ENCODE measurements around the gene LPP.

The LPP gene

DNA sequence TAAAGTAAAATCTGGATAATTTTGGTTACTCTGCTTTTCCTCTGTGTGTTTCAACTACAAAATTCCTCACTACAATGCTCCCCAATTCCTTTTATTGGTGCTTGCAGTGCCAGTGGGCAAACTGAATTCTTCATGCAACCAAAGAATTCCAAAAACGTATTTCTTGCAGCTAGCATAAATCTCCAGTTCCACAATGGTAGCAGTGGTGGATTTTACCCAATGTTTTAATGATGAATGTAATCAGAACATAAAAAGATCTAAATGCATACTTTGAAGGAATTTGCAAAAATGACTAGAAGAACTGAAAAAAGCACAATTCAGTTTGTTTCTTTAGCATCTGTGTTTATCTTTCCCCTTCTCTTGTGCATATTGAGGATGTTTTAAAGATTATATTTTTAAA is 658.2 kb downstream of the LPP start:
- no peak for DNase-seq (ENCODE audit: low read depth)

DNA sequence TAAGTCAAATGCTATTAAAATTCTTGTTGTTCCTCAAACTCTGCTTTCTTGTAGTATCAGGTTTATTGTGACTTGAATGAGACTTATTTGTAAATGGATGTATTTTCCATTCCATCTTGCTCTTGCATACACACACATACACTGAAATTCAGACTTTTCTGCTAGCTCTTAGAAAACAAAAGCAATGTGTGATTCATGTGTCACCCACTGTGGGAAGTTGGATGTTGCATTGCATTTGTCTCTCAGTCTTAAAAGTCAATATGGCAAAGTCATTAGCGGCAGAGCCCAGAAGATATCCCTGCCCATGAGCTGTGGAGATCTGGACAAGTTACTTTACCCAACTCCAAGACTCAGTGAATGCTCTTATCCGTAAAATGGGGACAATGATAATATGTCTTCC is 660.6 kb downstream of the LPP start:
- no peak for DNase-seq (ENCODE audit: low read depth)

DNA sequence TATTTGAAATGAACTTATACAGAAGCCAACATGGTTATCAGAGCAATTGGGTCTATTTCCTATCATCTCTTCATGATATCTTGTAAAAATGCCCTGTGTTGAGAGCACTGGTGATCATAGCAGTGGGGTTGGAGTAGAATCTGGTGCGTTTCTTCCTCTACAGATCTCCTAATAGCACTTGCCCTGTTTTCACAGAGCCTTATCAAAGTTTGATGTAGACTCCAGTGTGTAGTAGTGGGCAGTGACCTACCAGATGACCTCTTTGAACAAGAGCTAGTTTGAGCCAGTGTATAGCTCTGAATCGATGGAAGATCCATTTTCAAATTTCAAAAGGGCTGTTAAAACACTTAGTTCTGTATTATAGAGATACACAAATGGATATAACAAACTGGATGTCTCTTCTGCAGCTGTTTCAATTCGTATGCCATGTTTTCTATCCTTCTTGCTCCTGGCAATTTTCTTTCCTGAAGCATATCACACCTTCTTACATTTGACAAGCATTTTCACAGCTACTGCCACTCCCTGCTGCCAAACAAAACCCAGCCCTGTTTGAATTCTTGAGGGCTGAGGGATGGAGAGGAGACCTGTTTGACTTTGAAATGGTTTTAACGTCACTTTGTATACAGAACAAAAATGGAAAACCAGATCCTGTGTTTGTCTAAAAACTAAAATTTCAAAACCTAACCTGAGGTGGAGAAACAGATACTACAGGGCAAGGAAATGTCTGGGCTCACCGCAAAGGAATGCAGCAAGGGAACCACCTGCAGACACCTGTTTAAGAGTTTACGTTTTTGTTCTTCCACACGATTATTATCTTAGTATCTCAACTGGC is 663.4 kb downstream of the LPP start:
- no peak for DNase-seq (ENCODE audit: low read depth)

DNA sequence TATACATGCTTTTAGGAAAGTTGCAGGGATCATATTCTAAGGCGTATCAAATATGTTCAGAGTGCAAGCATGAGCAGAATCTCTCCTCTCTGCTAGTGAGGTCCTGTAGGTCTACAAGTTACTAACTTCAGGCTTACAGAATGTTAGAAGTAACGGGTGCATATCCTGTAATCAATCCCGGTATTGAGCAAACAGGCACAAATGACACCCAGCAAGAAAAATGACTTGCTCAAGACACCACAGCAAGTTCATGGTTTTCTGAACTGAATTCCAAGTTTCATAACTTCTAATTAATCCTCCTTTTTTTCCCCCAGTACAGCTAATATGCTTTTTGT is 663.9 kb downstream of the LPP start:
- no peak for DNase-seq (ENCODE audit: low read depth)

DNA sequence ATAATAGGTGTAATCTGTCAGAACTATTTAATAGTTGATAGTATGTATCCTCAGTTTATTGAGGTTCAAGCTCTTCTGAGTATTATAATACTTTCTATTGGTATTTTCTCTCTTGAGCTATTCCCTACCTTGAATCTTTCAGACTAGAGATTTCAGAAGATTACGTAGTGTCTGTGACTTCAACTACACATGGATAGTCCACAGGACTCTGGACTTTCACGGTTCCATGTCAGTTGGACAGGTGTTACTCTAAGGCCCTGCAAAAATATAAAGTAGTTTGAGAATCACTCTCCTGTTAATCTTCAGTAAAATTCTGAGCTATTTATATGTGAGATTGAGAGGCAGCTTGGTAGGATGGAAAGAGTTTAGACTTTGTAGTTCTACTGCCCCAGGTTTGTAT is 664.3 kb downstream of the LPP start:
- no peak for DNase-seq (ENCODE audit: low read depth)

DNA sequence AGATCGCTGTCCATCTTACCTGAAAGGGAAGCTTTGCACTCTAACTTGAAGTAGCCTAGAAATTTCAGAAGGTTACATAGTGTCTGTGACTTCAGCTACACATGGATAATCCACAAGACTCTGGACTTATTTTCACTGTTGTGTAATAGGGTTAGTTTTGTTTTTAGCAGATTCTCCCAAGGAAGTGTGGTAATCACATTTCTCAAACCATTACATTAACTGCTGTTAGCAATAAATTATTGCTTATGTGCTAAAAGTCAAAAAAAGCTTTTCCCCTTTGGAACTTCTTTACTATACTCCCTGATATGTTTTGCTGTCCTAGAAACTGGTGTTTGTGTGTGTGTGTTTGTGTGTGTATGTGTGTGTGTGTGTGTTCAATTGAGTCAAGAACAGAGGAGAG is 666.0 kb downstream of the LPP start:
- no peak for DNase-seq (ENCODE audit: low read depth)

DNA sequence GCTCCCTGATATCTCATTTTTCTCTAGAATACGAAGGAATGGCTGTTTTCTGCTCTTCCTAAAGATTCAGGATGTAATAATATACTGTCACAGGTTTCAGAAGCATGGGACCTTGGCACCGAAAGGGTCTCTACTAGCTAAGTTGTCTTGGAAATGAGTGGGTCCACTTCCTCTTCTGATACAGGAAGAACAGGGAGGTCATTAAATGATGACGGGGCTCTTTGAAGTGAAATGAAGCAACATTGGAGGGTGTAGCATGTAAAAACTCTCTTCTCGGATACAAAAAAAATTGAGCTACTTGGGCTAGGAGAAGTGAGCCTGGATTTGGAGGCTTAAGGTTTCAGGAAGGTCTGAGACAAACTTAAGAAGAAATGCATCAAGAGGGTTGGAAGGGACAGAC is 668.0 kb downstream of the LPP start:
- no peak for DNase-seq (ENCODE audit: low read depth)

DNA sequence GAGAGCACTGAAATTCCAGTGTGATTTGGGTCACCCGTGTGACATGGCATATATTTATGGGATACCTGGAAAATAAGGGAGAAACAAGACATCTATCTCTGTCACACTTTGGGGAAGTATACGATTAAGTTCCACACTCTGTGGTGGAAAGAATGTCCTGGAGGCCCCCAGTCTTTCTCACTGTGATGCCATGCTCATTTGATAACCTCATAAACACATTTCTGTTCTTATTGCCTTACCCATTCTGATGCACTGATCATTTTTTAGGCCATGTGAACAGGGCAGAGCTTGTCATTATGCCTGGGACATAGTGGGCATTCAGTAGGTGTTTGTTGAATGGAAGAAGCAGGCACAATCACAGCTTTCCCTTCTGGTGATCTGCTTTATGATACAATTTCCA is 668.5 kb downstream of the LPP start:
- no peak for DNase-seq (ENCODE audit: low read depth)

DNA sequence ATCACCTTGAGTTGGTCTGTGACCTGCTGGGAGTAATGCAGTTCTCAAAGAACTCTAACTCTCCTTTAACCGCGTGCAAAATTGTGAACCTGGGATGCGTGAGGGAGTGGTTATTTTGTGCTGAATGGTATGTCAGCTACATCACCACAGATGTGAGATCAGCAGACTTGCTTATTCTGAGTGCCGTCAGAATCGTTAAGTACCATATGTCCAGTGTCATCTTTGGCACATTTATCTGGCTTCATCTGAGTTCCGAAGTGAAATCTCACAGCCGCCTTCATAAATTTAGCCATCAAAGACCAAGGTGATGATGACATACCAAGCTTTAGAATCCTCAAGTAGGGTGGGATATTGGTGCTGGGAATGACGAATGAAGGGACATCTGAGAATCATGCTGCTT is 670.6 kb downstream of the LPP start:
- DNase-seq (ENCODE audit: low read depth): no peak

DNA sequence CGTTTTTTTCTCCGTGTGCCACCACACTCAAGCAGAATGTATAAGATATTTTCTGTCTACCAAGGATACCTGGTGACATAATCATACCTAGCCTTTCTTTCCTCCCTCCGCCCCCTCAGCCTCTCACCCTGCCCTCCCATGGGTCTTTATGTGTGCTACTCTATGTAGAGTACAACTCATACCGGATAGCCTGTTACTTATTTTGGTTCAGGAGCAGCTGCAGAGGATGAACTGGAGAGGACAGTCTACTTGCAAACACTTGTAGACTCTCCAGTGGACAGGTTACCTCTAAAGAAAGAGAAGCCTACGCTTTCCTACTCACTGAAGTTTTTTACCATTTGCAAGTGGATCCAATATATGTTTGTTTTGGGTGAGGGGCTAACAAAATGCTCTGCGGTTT is 671.9 kb downstream of the LPP start:
- DNase-seq (ENCODE audit: low read depth): no peak

DNA sequence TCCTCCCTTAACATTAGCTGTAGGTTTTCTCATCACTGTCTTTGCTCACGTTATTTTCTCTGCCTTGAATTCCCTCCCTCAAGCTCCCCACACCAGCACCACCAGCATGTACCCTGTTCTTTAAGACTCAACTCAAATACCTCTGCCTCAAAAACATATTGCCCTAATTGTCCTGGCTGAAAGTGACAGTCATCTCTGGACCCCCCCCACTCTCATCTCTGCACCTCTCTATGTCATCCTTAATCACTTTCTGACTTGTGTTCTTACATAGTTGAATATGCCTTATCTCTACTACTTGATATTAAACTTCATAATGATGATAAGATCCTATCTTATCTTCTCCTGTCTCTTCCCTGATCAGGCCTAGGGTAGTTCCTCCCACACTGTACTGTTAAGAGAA is 672.6 kb downstream of the LPP start:
- DNase-seq (ENCODE audit: low read depth): no peak

DNA sequence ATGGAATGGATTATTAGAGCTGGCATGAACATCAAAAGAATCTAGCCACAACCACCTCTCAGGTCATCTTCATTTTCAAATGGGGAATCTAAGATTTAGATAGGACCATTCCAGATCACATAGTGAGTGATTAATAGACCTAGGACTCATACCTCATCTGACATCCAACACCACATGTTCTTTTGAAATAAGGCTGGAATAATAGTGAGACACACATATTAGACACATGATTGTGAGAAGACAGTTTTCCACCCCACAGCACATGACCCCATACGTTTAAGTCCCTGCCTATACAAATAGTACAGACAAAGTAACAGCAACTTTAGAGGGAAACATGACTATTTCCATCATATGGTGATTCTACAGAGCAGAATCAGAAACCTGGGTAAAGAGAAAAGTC is 673.1 kb downstream of the LPP start:
- DNase-seq (ENCODE audit: low read depth): no peak

DNA sequence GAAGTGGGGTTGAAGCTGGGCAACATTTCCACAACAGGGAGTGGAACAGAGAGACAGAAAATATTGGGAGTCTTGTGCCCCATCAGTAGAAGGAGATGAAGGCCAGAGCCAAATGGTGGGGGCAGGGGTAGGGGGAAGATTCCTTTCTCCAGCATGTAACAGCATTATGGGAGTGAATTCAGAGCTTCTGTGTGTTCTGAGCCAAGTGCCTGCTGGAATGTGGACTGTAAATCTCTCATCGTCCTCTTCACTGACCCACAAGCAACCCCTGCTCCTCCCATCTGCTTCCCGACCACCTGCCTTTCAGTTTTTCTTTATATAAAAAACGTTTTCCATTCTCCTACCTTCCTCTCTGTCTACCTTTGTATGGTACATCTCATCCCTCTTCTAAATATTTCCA is 673.6 kb downstream of the LPP start:
- no peak for DNase-seq (ENCODE audit: low read depth)

DNA sequence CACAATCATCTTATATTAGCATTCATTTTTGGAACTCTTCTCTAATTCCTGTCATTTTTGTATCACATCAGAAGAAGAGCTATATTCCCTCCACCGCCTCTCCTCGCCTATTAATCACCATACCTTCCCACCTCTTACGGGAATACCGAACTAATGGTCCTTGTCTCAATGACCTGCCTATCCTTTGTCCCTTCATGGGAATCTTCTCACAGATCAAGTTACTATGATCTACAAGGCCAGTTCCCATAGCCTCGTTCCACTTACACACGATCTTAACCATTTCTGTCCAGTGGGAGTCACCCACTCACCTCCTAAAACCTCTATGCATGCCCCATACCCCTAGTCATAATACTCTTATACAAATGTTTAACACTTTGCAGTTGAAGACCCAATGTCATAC is 675.2 kb downstream of the LPP start:
- no peak for DNase-seq (ENCODE audit: low read depth)

DNA sequence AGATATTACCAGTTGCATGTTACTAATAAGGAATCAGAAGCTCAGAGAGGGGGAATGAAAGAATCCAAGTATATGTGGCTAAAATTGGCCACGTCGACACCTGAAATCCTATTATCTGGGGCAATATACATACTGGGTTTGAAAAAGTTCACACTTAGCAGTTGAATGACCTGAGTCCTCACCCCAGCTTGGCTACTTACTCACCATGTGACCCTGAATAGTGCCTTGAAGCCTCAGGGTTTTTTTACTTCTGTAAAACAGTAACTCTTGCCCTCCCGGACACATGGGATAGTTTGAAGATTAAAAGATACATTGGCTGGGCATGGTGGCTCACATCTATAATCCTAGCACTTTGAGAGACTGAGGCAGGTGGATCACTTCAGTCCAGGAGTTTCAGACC is 675.6 kb downstream of the LPP start:
- no peak for DNase-seq (ENCODE audit: low read depth)

DNA sequence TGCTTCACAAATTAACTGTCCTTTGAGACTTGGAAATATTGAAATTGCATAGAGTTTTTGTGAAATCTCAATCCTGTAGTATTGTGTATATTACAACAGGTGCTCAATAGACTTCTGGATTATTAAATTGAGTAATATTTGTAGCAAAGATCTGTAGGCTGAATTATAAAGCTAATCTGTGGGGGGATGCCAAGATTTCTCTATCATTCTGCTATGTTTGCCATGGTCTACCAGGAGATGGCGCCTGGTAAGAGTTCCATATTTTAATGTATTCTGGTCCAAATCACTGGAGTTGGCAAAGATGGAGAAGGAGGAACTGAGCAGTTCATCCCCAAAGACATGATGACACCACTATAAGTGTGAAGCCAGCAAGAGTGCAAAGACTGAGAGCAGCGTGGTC is 676.9 kb downstream of the LPP start:
- no peak for DNase-seq (ENCODE audit: low read depth)

DNA sequence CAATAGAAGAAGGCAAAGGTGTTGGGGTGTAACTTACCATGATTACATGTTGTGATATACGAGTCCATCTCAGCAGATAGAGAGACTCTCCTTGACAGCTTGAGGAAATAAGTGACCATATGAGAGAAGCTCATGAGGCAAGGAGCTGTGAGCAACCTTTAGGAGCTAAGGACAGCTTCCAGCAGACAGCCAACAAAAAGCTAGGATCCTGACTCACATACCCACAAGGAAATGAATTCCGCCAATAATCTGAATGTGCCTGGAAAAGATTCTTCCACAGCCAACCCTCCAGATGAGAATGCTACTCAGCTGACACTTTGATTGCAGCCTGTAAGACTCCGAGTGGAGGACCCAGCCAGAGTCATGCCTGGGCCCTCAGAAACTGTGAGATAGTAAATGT is 678.2 kb downstream of the LPP start:
- DNase-seq (ENCODE audit: low read depth): no peak

DNA sequence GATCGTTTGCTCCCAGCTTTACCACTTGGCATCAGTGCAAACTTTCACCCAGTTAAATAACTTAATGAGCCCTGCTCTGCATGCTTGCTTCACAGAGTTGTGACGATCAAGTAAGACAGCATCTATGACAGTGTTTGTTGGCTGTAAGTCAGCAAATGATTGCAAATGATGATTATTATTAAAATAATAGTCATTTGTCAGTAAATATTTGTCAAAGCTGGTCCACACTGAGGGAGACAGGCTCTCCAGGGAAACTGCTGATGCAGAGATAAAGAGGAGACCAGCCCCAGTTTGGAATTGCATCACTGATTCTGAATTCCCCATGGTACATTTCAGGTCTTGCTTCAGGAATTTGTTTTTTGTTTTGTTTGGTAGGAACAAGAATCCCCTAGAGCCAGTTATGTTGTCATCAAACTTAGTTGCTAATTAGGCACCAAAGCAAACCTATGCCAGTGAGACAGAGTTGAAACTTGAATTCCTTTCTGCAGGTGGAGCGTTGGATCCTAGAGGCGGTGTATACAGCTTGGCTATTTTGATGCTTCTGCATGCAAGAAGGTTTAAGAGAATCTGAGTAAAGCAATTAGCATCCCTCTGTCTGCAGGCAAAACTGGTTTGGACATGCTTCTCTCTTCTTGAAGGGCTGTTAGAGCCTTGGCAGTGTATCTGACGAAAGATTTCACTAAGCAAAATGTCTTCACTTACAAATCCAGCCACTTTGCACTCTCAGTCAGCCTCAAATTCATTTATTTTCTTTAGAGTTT is 679.2 kb downstream of the LPP start:
- no peak for DNase-seq (ENCODE audit: low read depth)

DNA sequence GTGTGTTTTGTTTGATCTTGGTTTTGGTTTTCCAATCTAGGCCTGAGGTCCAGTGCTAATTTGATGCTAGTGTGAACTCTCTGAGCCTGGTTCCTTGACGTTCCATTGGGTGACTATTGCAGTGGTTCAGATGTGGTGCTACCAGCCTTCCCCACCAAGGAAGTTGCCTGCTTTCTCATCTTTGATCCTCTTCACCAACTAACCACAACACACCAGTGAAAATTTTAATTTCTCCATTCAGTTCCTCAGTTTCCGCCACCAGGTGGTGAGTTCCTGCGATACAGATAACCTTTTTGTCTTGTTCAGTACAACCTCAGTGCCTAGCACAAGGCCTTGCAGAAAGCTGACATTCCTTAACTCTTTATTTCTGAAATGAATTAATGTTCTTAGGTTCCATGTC is 680.4 kb downstream of the LPP start:
- peak; percentile 1 for DNase-seq (ENCODE audit: low read depth)

DNA sequence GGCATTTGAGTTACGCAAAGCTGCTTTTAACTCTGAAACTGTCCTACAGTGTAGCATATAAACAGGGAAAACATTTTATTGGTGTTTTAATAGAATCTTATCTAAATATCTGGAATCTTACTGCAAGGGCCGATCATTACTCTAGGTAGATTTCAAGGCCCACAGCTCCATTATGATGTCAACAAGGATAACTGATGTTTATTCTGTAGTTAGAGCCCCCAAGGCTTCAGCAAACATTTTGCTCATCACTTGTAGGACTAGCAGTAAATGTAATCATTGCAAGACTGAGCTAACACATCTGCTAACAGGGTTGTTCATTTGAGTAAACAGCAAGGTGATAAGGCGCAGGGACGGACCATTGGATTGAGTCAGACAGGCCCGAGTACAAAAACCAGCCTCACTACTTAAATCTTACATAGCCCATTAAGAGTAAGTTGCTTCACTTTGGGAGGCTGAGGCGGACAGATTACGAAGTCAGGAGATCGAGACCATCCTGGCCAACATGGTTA is 685.3 kb downstream of the LPP start:
- no peak for DNase-seq (ENCODE audit: low read depth)

DNA sequence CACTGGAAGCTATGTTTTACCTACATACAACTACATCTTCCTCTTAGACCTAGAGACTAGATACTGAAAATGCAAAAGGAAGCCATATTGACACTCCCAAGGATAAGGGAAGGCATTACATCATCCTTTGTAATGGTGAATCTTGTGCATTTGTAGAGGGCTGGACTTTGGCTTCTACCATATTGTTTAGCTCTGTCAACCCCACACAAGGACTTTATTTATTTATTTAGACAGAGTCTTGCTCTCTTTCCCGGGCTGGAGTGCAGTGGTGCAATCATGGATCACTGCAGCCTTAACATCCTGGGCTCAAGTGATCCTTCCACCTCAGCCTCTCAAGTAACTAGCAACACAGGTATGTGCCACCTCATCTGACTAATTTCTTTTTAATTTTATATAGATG is 686.3 kb downstream of the LPP start:
- no peak for DNase-seq (ENCODE audit: low read depth)

DNA sequence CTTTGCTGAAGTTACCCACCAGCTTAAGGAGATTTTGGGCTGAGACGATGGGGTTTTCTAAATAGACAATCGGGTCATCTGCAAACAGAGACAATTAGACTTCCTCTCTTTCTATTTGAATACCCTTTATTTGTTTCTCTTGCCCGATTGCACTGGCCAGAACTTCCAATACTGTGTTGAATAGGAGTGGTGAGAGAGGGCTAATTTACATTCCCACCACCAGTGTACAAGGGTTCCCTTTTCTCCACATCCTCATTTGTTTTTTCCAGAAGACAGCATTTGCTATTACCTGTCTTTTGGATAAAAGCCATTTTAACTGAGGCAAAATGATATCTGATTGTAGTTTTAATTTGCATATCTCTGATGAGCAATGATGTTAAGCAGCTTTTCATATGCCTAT is 687.9 kb downstream of the LPP start:
- DNase-seq (ENCODE audit: low read depth): no peak

DNA sequence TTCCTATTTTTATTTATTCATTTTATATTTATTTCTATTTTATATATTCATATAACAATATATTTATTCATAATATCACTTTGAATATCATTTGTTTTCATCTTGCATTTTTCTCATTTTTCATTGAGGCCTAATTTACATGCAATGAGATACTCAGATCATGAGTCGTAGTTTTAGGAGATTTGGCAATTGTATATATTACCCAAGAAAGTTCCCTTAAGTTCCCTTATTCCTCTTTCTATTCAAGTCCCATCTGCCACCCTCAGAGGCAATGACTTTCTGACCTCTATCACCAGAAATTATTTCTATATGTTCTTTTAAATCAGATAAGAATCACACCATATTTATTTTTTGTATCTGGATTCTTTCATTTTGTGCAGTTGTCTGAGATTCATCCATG is 688.7 kb downstream of the LPP start:
- no peak for DNase-seq (ENCODE audit: low read depth)

DNA sequence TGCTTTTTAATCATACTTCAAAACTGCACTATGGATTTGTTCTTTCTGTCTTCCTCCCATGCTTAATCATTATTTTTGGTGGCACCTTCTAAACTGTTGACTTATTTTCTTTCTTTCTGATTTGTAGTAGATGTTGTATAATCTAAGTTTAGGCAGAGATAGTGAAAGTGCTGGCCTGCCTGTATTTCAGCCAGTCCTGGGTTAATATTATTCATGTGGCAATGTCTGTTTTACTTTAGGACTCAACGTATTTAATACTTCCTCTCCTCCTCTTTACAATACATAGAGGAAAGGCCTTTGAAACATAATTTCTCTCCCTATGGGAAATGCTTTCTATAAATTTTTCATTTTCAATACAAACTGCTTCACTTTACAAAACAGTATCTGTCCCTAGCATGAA is 690.1 kb downstream of the LPP start:
- DNase-seq (ENCODE audit: low read depth): no peak

All from stimulated activated CD8-positive, alpha-beta memory T cell treated with anti-CD3 and anti-CD28 coated beads, Interleukin-7, amount 100 ng/mL, for 24 hours (primary cell).